MM.1S (cell line): ENCODE data around the gene CPLANE1.
"Not testable (repeated sequence)": the region's sequence is repeated elsewhere in the genome, so short reads cannot be mapped to it uniquely, and the experiment has no call there.

Experiments used
- DNase-seq: peaks from one replicate; pipeline ENCODE4 v3.0.0-alpha.2; 2015
- H2AFZ ChIP-seq: fragments of 300-600 bp; sonication (generic); 2 replicates; pipeline ENCODE4 v1.6.0; 2016; ENCODE audit warnings: antibody characterized with exemption, low read length
- H3F3A ChIP-seq: fragments of 300-600 bp; sonication (generic); 2 replicates; pipeline ENCODE4 v1.6.1; 2016; ENCODE audit warnings: mild to moderate bottlenecking, antibody characterized with exemption, low read length, moderate library complexity, mixed read lengths; ENCODE audit not compliant: insufficient read depth
- H3K27ac ChIP-seq: fragments of 300-600 bp; sonication (generic); 2 replicates; pipeline ENCODE4 v1.5.1; 2016; ENCODE audit warnings: mild to moderate bottlenecking, low read length
- H3K27me3 ChIP-seq: fragments of 300-600 bp; sonication (generic); replicated peaks from 2 replicates; pipeline ENCODE4 v1.6.0; 2016; ENCODE audit warnings: low read length; ENCODE audit not compliant: insufficient read depth
- H3K36me3 ChIP-seq: fragments of 300-600 bp; sonication (generic); replicated peaks from 2 replicates; pipeline ENCODE4 v1.6.1; 2016; ENCODE audit warnings: mild to moderate bottlenecking, low read length, mixed read lengths; ENCODE audit not compliant: insufficient read depth
- H3K4me1 ChIP-seq: fragments of 300-600 bp; sonication (generic); 2 replicates; pipeline ENCODE4 v1.6.1; 2016; ENCODE audit warnings: low read length, mixed read lengths
- H3K4me2 ChIP-seq: fragments of 300-600 bp; sonication (generic); 2 replicates; pipeline ENCODE4 v1.6.0; 2016; ENCODE audit warnings: low read depth, low read length
- H3K4me3 ChIP-seq: fragments of 300-600 bp; sonication (generic); 2 replicates; pipeline ENCODE4 v1.5.1; 2016; ENCODE audit warnings: low read length, mixed read lengths
- H3K79me2 ChIP-seq: fragments of 300-600 bp; sonication (generic); 2 replicates; pipeline ENCODE4 v1.6.1; 2016; ENCODE audit warnings: mixed run types, low read length, mixed read lengths
- H3K9ac ChIP-seq: fragments of 300-600 bp; sonication (generic); 2 replicates; pipeline ENCODE4 v1.6.1; 2016; ENCODE audit warnings: low read length, mixed read lengths
- H3K9me2 ChIP-seq: fragments of 300-600 bp; sonication (generic); replicated peaks from 2 replicates; pipeline ENCODE4 v1.6.1; 2016; ENCODE audit warnings: mild to moderate bottlenecking, low read length, mixed read lengths; ENCODE audit not compliant: insufficient read depth
- H3K9me3 ChIP-seq: fragments of 300-600 bp; sonication (generic); replicated peaks from 2 replicates; pipeline ENCODE4 v1.6.1; 2016; ENCODE audit warnings: mild to moderate bottlenecking, low read length, mixed read lengths; ENCODE audit not compliant: insufficient read depth
- H4K20me1 ChIP-seq: fragments of 300-600 bp; sonication (generic); 2 replicates; pipeline ENCODE4 v1.6.1; 2016; ENCODE audit warnings: mild to moderate bottlenecking, low read length, moderate library complexity, mixed read lengths; ENCODE audit not compliant: insufficient read depth
- EZH2 ChIP-seq: fragments of 300-600 bp; sonication (generic); optimal IDR thresholded peaks from 2 replicates; pipeline ENCODE3; 2017; ENCODE audit warnings: low read depth, mild to moderate bottlenecking, antibody characterized with exemption, low read length, mixed read lengths
- EZH2phosphoT487 ChIP-seq: fragments of 300-600 bp; sonication (generic); IDR thresholded peaks from 2 replicates; pipeline ENCODE4 v1.6.1; 2018; ENCODE audit warnings: antibody characterized with exemption, low read length
- TF ChIP-seq, protein P1 (sequence below): fragments of 300-600 bp; sonication (generic); IDR thresholded peaks from 2 replicates; pipeline ENCODE4 v1.5.1; 2016; ENCODE audit warnings: antibody characterized with exemption, low read length, mixed read lengths

Gene CPLANE1

DNA sequence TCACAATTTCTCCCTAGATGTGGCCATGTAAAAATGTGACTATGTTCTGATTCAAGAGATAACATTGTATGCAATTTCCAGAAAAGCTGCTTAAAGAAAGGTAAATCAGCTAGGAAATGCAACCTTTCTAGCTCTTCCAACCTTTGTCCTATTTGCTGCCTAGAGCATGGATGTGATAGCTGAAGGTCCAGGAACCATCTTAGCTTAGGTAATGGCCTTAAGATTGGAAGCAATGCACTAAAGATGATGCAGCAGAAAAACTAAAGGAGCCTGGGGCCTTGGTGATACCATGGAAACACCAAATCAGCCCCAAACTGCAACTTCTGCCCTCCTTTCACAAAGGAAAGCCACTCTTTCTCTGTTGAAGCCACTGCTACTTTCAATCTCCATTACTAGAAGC, 27.0 kb downstream of the CPLANE1 start:
- no peaks in the 10 kb centered on the region for H3K36me3 ChIP-seq
- TF ChIP-seq, protein P1, sequence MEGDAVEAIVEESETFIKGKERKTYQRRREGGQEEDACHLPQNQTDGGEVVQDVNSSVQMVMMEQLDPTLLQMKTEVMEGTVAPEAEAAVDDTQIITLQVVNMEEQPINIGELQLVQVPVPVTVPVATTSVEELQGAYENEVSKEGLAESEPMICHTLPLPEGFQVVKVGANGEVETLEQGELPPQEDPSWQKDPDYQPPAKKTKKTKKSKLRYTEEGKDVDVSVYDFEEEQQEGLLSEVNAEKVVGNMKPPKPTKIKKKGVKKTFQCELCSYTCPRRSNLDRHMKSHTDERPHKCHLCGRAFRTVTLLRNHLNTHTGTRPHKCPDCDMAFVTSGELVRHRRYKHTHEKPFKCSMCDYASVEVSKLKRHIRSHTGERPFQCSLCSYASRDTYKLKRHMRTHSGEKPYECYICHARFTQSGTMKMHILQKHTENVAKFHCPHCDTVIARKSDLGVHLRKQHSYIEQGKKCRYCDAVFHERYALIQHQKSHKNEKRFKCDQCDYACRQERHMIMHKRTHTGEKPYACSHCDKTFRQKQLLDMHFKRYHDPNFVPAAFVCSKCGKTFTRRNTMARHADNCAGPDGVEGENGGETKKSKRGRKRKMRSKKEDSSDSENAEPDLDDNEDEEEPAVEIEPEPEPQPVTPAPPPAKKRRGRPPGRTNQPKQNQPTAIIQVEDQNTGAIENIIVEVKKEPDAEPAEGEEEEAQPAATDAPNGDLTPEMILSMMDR, result no peak
- TF ChIP-seq EZH2phosphoT487, result no peak
- TF ChIP-seq EZH2, result no peak
- no peak for DNase-seq

DNA sequence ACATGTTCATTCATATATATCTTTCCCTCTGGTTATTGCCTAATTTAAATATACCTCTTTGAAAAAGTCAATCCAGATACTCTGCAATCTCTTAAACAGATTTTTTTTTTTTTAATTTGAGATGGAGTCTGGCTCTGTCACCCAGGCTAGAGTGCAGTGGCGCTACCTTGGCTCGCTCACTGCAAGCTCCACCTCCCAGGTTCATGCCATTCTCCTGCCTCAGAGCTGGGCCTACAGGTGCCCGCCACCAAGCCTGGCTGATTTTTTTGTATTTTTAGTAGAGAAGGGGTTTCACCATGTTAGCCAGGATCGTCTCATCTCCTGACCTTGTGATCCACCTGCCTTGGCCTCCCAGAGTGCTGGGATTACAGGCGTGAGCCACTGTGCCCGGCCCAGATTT, 28.8 kb downstream of the CPLANE1 start:
- not testable (repeated sequence) for H3K27ac ChIP-seq, H3K4me2 ChIP-seq, H3K9ac ChIP-seq, H3K9me2 ChIP-seq, H3K9me3 ChIP-seq, H3K4me1 ChIP-seq, H4K20me1 ChIP-seq, H2AFZ ChIP-seq, H3F3A ChIP-seq, H3K27me3 ChIP-seq, H3K4me3 ChIP-seq, DNase-seq, H3K36me3 ChIP-seq, H3K79me2 ChIP-seq

More for the DNA sequence above, 27.0 kb downstream of the CPLANE1 start:
- H3K4me3 ChIP-seq, result no peak overlapping the region
- no peaks in the 10 kb centered on the region for H4K20me1 ChIP-seq
- H3K4me2 ChIP-seq, result no peak overlapping the region
- no peak overlapping the region for H2AFZ ChIP-seq
- H3K27ac ChIP-seq, result no peak overlapping the region
- no peaks in the 10 kb centered on the region for H3K9me3 ChIP-seq
- no peak overlapping the region for H3K9ac ChIP-seq
- peaks cover 5% of the 10 kb centered on the region; the same call in 1 of the 2 replicates for H3K4me1 ChIP-seq
- no peaks in the 10 kb centered on the region for H3K9me2 ChIP-seq
- H3K79me2 ChIP-seq, result no peaks in the 10 kb centered on the region
- H3F3A ChIP-seq, result no peaks in the 10 kb centered on the region
- H3K27me3 ChIP-seq, result no peaks in the 10 kb centered on the region

DNA sequence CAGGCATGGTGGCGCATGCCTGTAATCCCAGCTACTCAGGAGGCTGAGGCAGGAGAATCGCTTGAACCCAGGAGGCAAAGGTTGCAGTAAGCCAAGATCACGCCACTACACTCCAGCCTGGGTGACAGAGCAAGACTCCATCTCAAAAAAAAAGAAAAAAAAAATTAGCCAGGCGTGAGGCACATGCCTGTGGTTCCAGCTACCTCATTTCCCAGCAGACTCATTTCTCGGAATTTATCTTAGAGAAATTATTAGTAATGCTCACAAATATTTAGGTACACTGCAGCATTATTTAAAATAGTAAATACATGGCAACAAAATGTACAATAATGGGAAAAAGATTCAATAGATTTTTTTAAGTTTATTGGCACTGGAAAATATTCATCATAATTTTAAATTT, 29.8 kb downstream of the CPLANE1 start:
- not testable (repeated sequence) for H3K9me2 ChIP-seq, H3K9me3 ChIP-seq, H3F3A ChIP-seq, H3K4me2 ChIP-seq, H3K27ac ChIP-seq, H3K4me3 ChIP-seq, H3K4me1 ChIP-seq, H3K27me3 ChIP-seq, H3K79me2 ChIP-seq, H4K20me1 ChIP-seq, DNase-seq, H3K36me3 ChIP-seq, H2AFZ ChIP-seq, H3K9ac ChIP-seq

DNA sequence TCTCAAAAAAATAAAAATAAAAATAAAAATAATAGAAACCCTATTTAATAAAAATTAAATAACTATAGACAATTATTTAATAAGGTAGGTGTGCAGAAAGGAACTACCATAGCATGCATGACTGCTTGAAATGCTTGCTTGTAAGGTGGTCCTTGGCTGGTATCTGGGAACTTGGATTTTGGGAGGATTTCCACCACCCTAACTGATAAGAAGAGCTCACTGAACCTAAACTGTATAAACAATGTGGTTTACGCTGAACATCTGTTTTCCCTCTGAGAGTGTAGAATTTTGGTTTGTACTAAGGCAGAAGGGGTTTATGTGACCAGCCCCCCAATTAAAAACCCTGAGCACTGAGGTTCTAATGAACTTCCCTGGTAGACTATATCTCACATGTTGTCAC, 31.2 kb downstream of the CPLANE1 start:
- no peak for DNase-seq
- H3K4me3 ChIP-seq, result no peak overlapping the region
- no peaks in the 10 kb centered on the region for H4K20me1 ChIP-seq
- H3K36me3 ChIP-seq, result no peaks in the 10 kb centered on the region
- peaks cover 11% of the 10 kb centered on the region; the same call in 1 of the 2 replicates for H3K4me1 ChIP-seq
- no peak overlapping the region for H3K4me2 ChIP-seq
- no peak overlapping the region for H3K27ac ChIP-seq
- no peaks in the 10 kb centered on the region for H3K27me3 ChIP-seq
- no peak overlapping the region for H3K9ac ChIP-seq
- H3K9me3 ChIP-seq, result no peaks in the 10 kb centered on the region
- no peaks in the 10 kb centered on the region for H3K79me2 ChIP-seq
- H3F3A ChIP-seq, result no peaks in the 10 kb centered on the region
- TF ChIP-seq, protein P1, result no peak
- no peak for TF ChIP-seq EZH2
- TF ChIP-seq EZH2phosphoT487, result no peak
- H2AFZ ChIP-seq, result no peak overlapping the region
- no peaks in the 10 kb centered on the region for H3K9me2 ChIP-seq
